Spinal cord (tissue), 10 donors: ENCODE data around the gene PIAS2. TPM values are rescaled to one million over a fixed set of nuclear protein-coding genes. Genes with fewer than 3 reads are reported as not detected.

Source experiments
- DNase-seq, 6 donors: peaks; one replicate each; pipeline versions ENCODE4 v3.0.0 to v3.0.0-alpha.2; 2013 to 2015; ENCODE audit warnings: low spot score in 6 of 6, low read depth in 4 of 6
- H3K27ac ChIP-seq: one replicate; pipeline ENCODE4 v1.5.1; 2013; ENCODE audit warnings: low read depth, low read length, control low read depth
- H3K27me3 ChIP-seq: one replicate; pipeline ENCODE4 v1.6.1; 2013; ENCODE audit warnings: low read length; ENCODE audit not compliant: control insufficient read depth, insufficient read depth
- H3K36me3 ChIP-seq: one replicate; pipeline ENCODE4 v1.6.1; 2013; ENCODE audit warnings: low read length; ENCODE audit not compliant: control insufficient read depth, insufficient read depth
- H3K4me1 ChIP-seq: one replicate; pipeline ENCODE4 v1.6.1; 2013; ENCODE audit warnings: low read length; ENCODE audit not compliant: control insufficient read depth, insufficient read depth
- H3K4me3 ChIP-seq: one replicate; pipeline ENCODE4 v1.5.1; 2013; ENCODE audit warnings: low read depth, low read length, control low read depth
- H3K9me3 ChIP-seq: one replicate; pipeline ENCODE4 v1.6.1; 2013; ENCODE audit warnings: low read length; ENCODE audit not compliant: control insufficient read depth, insufficient read depth
- WGBS: methylation state at CpG from one replicate; pipeline ENCODE4 v1.1.5; 2013; ENCODE audit warnings: missing lambda C conversion rate; ENCODE audit not compliant: insufficient coverage; 5-methylcytosine and 5-hydroxymethylcytosine counted together
- polyA plus RNA-seq, 2 donors: library from polyadenylated mRNA; unstranded; fragments of 120-200 nt; gene quantifications; one replicate each; pipeline ENCODE4 v1.2.1, GENCODE V29; 2013; ENCODE audit not compliant: insufficient read length in 2 of 2
- total RNA-seq, 2 donors: library from RNA; depleted of rRNA in 1 of 2; stranded (reverse); fragments of 120-200 nt in 1 of 2; fragments of >200 nt in 1 of 2; gene quantifications; one replicate each; pipeline versions ENCODE4 v1.2.3 to v1.2.4, GENCODE V29; 2013 to 2014
- donor health status: healthy.

PIAS2 gene
- total and polyA plus RNA-seq, 4 donors = 26.9 to 59.8 (median 38.1) TPM

GRCh38 chr18:46756559-46757201 lies 160.6 kb downstream of the PIAS2 start, which contains the start of gene ST8SIA5:
TSS of gene ST8SIA5 (minus strand) at chr18:46757053. CDS start at chr18:46756508, 545 bp downstream.
- under 1% methylated on average over 74 of the region's 74 CpGs for WGBS
- DNase-seq = peak in 2 of 6 donors; percentile 64 to 81
- peaks cover 16% of the 10 kb centered on the region for H3K27me3 ChIP-seq
- peak within 1 kb of the TSS; percentile 25 for H3K27ac ChIP-seq
- peak within 1 kb of the TSS; percentile 48 for H3K4me3 ChIP-seq
- H3K4me1 ChIP-seq = peaks cover 23% of the 10 kb centered on the region
- H3K36me3 ChIP-seq = no peaks in the 10 kb centered on the region
- no peaks in the 10 kb centered on the region for H3K9me3 ChIP-seq

GRCh38 chr18:46756025-46756558 lies 161.2 kb downstream of the PIAS2 start:
- Histone ChIP-seq H3K27ac (no peak overlapping the region), H3K9me3 (no peaks in the 10 kb centered on the region), H3K27me3 (peaks cover 16% of the 10 kb centered on the region), H3K4me3 (peak overlapping the region; percentile 48), H3K4me1 (peaks cover 23% of the 10 kb centered on the region), H3K36me3 (no peaks in the 10 kb centered on the region)
- under 1% methylated on average over 41 of the region's 41 CpGs for WGBS
- peak in 2 of 6 donors; percentile 37 to 44 for DNase-seq

- H3K27me3 ChIP-seq = peaks cover 16% of the 10 kb centered on the region
- peak in 2 of 6 donors; percentile 46 to 55 for DNase-seq
- H3K27ac ChIP-seq = peak overlapping the region; percentile 41
These were observed 161.8 kb downstream of the PIAS2 start for GRCh38 chr18:46755315-46756024.

DNA sequence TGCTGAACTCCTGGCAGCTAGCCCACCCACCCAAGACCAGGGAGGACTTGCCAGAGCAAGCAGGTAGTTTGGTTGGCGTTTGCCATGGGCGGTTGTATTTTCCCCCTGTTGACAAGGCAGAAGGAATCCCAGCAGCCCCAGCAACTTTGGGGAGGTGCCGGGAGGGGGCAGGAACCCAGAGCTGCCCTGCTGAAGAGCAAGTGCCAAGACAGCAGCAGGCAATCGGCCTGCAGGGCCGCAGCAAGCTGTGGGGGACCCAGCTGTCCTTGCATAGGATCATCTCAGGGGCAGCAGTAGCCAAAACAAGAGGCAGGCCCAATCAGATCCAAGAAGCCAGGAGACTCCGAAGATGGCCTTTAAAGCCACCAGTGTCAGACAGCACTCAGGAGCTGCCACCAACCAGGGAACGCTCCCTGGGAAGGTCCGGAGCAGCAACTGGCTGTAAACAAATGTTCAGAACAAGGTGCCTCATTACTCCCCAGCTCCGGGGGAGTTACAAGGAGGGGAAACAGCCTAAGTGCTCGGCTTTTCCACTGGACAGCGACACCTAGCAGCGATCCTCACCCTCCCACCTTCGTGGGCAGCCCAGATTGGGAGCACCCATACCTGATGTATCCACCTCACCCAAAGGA lies 162.5 kb downstream of the PIAS2 start:
- Histone ChIP-seq H3K27me3 (peaks cover 15% of the 10 kb centered on the region), H3K4me3 (peak overlapping the region; percentile 48), H3K9me3 (no peaks in the 10 kb centered on the region), H3K27ac (no peak overlapping the region), H3K4me1 (peaks cover 20% of the 10 kb centered on the region), H3K36me3 (no peaks in the 10 kb centered on the region)
- WGBS = 55% methylated on average over 8 of the region's 13 CpGs
- DNase-seq = peak in 1 of 6 donors; percentile 29

More at GRCh38 chr18:46755315-46756024, 161.8 kb downstream of the PIAS2 start:
- peaks cover 23% of the 10 kb centered on the region for H3K4me1 ChIP-seq
- 6% methylated on average over 5 of the region's 17 CpGs for WGBS
- peak overlapping the region; percentile 48 for H3K4me3 ChIP-seq
- no peaks in the 10 kb centered on the region for H3K9me3 ChIP-seq
- no peaks in the 10 kb centered on the region for H3K36me3 ChIP-seq

- no peak overlapping the region for H3K27ac ChIP-seq
These were observed 163.1 kb downstream of the PIAS2 start for GRCh38 chr18:46754188-46754587.

More at GRCh38 chr18:46754188-46754587, 163.1 kb downstream of the PIAS2 start:
- H3K27me3 ChIP-seq = peaks cover 11% of the 10 kb centered on the region
- H3K4me3 ChIP-seq = no peak overlapping the region
- no peaks in the 10 kb centered on the region for H3K9me3 ChIP-seq
- DNase-seq = no peak
- H3K4me1 ChIP-seq = peaks cover 19% of the 10 kb centered on the region
- 83% methylated on average over 1 of the region's 3 CpGs for WGBS
- no peaks in the 10 kb centered on the region for H3K36me3 ChIP-seq

Other genes with a start within 250 kb of the PIAS2 start
- gene ST8SIA5, start 160.5 kb downstream of the PIAS2 start, total RNA-seq = 1 to 10 TPM; 3.3 to 7.6 TPM
- gene ST8SIA5, start 160.5 kb downstream of the PIAS2 start, polyA plus RNA-seq = 10 to 100 TPM; 24.6 to 26.6 TPM
- gene KATNAL2, start 95 bp upstream of the PIAS2 start, total RNA-seq = 1 to 10 TPM; 7.5 to 9.6 TPM
- 1 to 10 TPM; 6.3 to 8.8 TPM for gene KATNAL2, start 95 bp upstream of the PIAS2 start, polyA plus RNA-seq
- not detected for gene ELOA2, start 118.1 kb upstream of the PIAS2 start, total RNA-seq
- gene ELOA2, start 118.1 kb upstream of the PIAS2 start, polyA plus RNA-seq = under 1 TPM in 1 of 2 donors, not detected in 1; 0.06 TPM
- gene HDHD2, start 233.0 kb upstream of the PIAS2 start, total RNA-seq = 10 to 100 TPM; 46.8 to 51.0 TPM
- 10 to 100 TPM; 81.8 to 96.7 TPM for gene HDHD2, start 233.0 kb upstream of the PIAS2 start, polyA plus RNA-seq